WTC11 (cell line): ENCODE results near the gene CBR1. TPM values are rescaled to one million over a fixed set of nuclear protein-coding genes. Genes with fewer than 3 reads are reported as not detected.

Source experiments
- ATAC-seq: fragments of 200-7000 bp; cut with Tn5 transposase; 2 replicates; pipeline ENCODE4 v1.10.0; 2021; ENCODE audit warnings: mild to moderate bottlenecking, moderate library complexity
- CTCF ChIA-PET: fragments of 300-600 bp; sonication (Branson Sonifier 250); formaldehyde crosslinking; loops from one replicate; lab custom pipeline; 2021; ENCODE audit warnings: antibody characterized with exemption; lab: Charles Lee
- POLR2A ChIA-PET: fragments of 350-600 bp; sonication (Branson Sonifier 250); formaldehyde crosslinking; loops from one replicate; lab custom pipeline; 2021; ENCODE audit warnings: antibody characterized with exemption; lab: Charles Lee
- DNase-seq: peaks from one replicate; pipeline ENCODE4 v3.0.0; 2021; ENCODE audit warnings: low spot score
- H3K27ac Mint-ChIP-seq: 2 replicates; pipeline ENCODE4 v1.8.0; 2021; ENCODE audit warnings: mixed read lengths
- H3K27me3 Mint-ChIP-seq: 2 replicates; pipeline ENCODE4 v1.8.0; 2021; ENCODE audit warnings: low read depth, mild to moderate bottlenecking, moderate library complexity, mixed read lengths
- H3K36me3 Mint-ChIP-seq: 2 replicates; pipeline ENCODE4 v1.8.0; 2021; ENCODE audit warnings: mixed read lengths
- H3K4me1 Mint-ChIP-seq: 2 replicates; pipeline ENCODE4 v1.8.0; 2022; ENCODE audit warnings: mixed read lengths
- H3K4me3 Mint-ChIP-seq: 2 replicates; pipeline ENCODE4 v1.8.0; 2021; ENCODE audit warnings: mild to moderate bottlenecking, moderate library complexity, mixed read lengths
- H3K9me3 Mint-ChIP-seq: 2 replicates; pipeline ENCODE4 v1.8.0; 2021; ENCODE audit warnings: mixed read lengths
- CBFB ChIP-seq: sonication (generic); formaldehyde crosslinking; IDR thresholded peaks from 2 replicates; pipeline ENCODE4 v1.8.1; 2022; ENCODE audit warnings: mild to moderate bottlenecking, low read depth, missing genetic modification reagents
- CREM ChIP-seq: sonication (generic); formaldehyde crosslinking; IDR thresholded peaks from 2 replicates; pipeline ENCODE4 v1.8.1; 2022; ENCODE audit warnings: mild to moderate bottlenecking, missing genetic modification reagents, moderate library complexity
- CTCF ChIP-seq: fragments of 200-600 bp; IDR thresholded peaks from 2 replicates; pipeline ENCODE4 v1.8.0; 2022; ENCODE audit warnings: antibody characterized with exemption
- FOXJ3 ChIP-seq: sonication (generic); formaldehyde crosslinking; IDR thresholded peaks from 2 replicates; pipeline ENCODE4 v1.9.0; 2021; ENCODE audit warnings: missing genetic modification reagents, mild to moderate bottlenecking, borderline replicate concordance
- FOXK1 ChIP-seq: sonication (generic); formaldehyde crosslinking; IDR thresholded peaks from 2 replicates; pipeline ENCODE4 v1.8.0; 2022; ENCODE audit warnings: mild to moderate bottlenecking, moderate library complexity, missing genetic modification reagents
- FOXP1 ChIP-seq: sonication (generic); formaldehyde crosslinking; IDR thresholded peaks from 2 replicates; pipeline ENCODE4 v1.8.0; 2022; ENCODE audit warnings: missing genetic modification reagents, mild to moderate bottlenecking, moderate library complexity, borderline replicate concordance
- FOXP4 ChIP-seq: sonication (generic); formaldehyde crosslinking; IDR thresholded peaks from 2 replicates; pipeline ENCODE4 v1.8.0; 2022; ENCODE audit warnings: mild to moderate bottlenecking, missing genetic modification reagents
- GRHL2 ChIP-seq: fragments of 250-450 bp; sonication (Bioruptor Pico); IDR thresholded peaks from 2 replicates; pipeline ENCODE4 v1.8.0; 2022; ENCODE audit warnings: mild to moderate bottlenecking, moderate library complexity; ENCODE audit not compliant: insufficient replicate concordance, severe bottlenecking
- HMGXB4 ChIP-seq: sonication (generic); formaldehyde crosslinking; IDR thresholded peaks from 2 replicates; pipeline ENCODE4 v1.8.1; 2023; ENCODE audit warnings: mild to moderate bottlenecking, moderate library complexity, missing genetic modification reagents
- JAZF1 ChIP-seq: fragments of 250-450 bp; sonication (Bioruptor Pico); IDR thresholded peaks from 2 replicates; pipeline ENCODE4 v1.9.0; 2021; ENCODE audit warnings: moderate library complexity, mild to moderate bottlenecking, inconsistent platforms
- MLX ChIP-seq: sonication (generic); formaldehyde crosslinking; IDR thresholded peaks from 2 replicates; pipeline ENCODE4 v1.8.1; 2023; ENCODE audit warnings: mild to moderate bottlenecking, missing genetic modification reagents, moderate library complexity
- MYBL2 ChIP-seq: sonication (generic); formaldehyde crosslinking; IDR thresholded peaks from 2 replicates; pipeline ENCODE4 v1.8.1; 2023; ENCODE audit warnings: mild to moderate bottlenecking, moderate library complexity, missing genetic modification reagents
- PRRX2 ChIP-seq: fragments of 250-450 bp; sonication (Bioruptor Pico); IDR thresholded peaks from 2 replicates; pipeline ENCODE4 v1.8.0; 2021; ENCODE audit warnings: mild to moderate bottlenecking
- TCF7 ChIP-seq: sonication (generic); formaldehyde crosslinking; IDR thresholded peaks from 2 replicates; pipeline ENCODE4 v1.8.0; 2022; ENCODE audit warnings: mild to moderate bottlenecking, low read depth, missing genetic modification reagents, moderate library complexity
- ZBTB43 ChIP-seq: sonication (generic); formaldehyde crosslinking; IDR thresholded peaks from 2 replicates; pipeline ENCODE4 v1.8.1; 2023; ENCODE audit warnings: mild to moderate bottlenecking, missing genetic modification reagents
- ZMAT4 ChIP-seq: fragments of 250-450 bp; sonication (Bioruptor Pico); IDR thresholded peaks from 2 replicates; pipeline ENCODE4 v1.9.0; 2021; ENCODE audit warnings: mild to moderate bottlenecking
- ZNF232 ChIP-seq: sonication (generic); formaldehyde crosslinking; IDR thresholded peaks from 2 replicates; pipeline ENCODE4 v1.8.0; 2022; ENCODE audit warnings: mild to moderate bottlenecking, missing genetic modification reagents
- ZNF281 ChIP-seq: sonication (generic); formaldehyde crosslinking; IDR thresholded peaks from 2 replicates; pipeline ENCODE4 v1.8.0; 2023; ENCODE audit warnings: mild to moderate bottlenecking, missing genetic modification reagents
- ZNF416 ChIP-seq: fragments of 250-450 bp; sonication (Bioruptor Pico); IDR thresholded peaks from 2 replicates; pipeline ENCODE4 v1.9.0; 2021; ENCODE audit warnings: mild to moderate bottlenecking, inconsistent platforms
- ZNF423 ChIP-seq: fragments of 250-450 bp; sonication (Bioruptor Pico); IDR thresholded peaks from 2 replicates; pipeline ENCODE4 v2.1.2; 2022; ENCODE audit warnings: mild to moderate bottlenecking, moderate library complexity
- ZNF671 ChIP-seq: fragments of 250-450 bp; sonication (Bioruptor Pico); IDR thresholded peaks from 2 replicates; pipeline ENCODE4 v1.8.0; 2021; ENCODE audit warnings: mild to moderate bottlenecking
- ZSCAN18 ChIP-seq: fragments of 250-450 bp; sonication (Bioruptor Pico); IDR thresholded peaks from 2 replicates; pipeline ENCODE4 v2.1.2; 2022; ENCODE audit warnings: mild to moderate bottlenecking, moderate library complexity
- total RNA-seq: library from RNA; stranded (reverse); gene quantifications from 3 replicates; pipeline ENCODE4 v1.2.3, GENCODE V29; 2021

The CBR1 gene
- total RNA-seq, 1 experiment from 2014 or later = 167 TPM

GRCh38 chr21:36053715-36054062 lies 16.1 kb upstream of the CBR1 start:
- H3K4me1 Mint-ChIP-seq = peaks cover 13% of the 10 kb centered on the region
- no peak overlapping the region for H3K4me3 Mint-ChIP-seq
- no peaks in the 10 kb centered on the region for H3K27me3 Mint-ChIP-seq
- 0 out of 2 replicates have a peak overlapping the region, but pooled peaks have one; percentile 70 for H3K27ac Mint-ChIP-seq
- TF ChIP-seq FOXJ3 (CRISPR knock-in tag) (no peak), JAZF1 (CRISPR knock-in tag) (no peak), MYBL2 (CRISPR knock-in tag) (no peak), MLX (no peak), ZNF232 (CRISPR knock-in tag) (no peak), ZBTB43 (CRISPR knock-in tag) (no peak), CBFB (CRISPR knock-in tag) (no peak), ZSCAN18 (CRISPR knock-in tag) (no peak), ZMAT4 (CRISPR knock-in tag) (no peak), ZNF423 (CRISPR knock-in tag) (no peak), FOXP1 (CRISPR knock-in tag) (no peak), CREM (CRISPR knock-in tag) (no peak), ZNF416 (no peak), CTCF (no peak), GRHL2 (CRISPR knock-in tag) (no peak), FOXP4 (CRISPR knock-in tag) (no peak)
- ChIA-PET CTCF (interaction anchor here (0.6 to 1.4 kb wide), 4 partner anchors 42 to 72 kb away, joined by 3 to 6 read pairs (median 4); no protein-coding TSS in a partner anchor), POLR2A (interaction anchor here (0.6 to 1.2 kb wide), 2 partner anchors 27 to 52 kb away, joined by 3 to 6 read pairs; no protein-coding TSS in a partner anchor)
- DNase-seq (no peak), ATAC-seq (no peak)
- no peaks in the 10 kb centered on the region for H3K9me3 Mint-ChIP-seq
- H3K36me3 Mint-ChIP-seq = peaks cover 84% of the 10 kb centered on the region

- H3K27me3 Mint-ChIP-seq = no peaks in the 10 kb centered on the region
- H3K36me3 Mint-ChIP-seq = peaks cover 69% of the 10 kb centered on the region
- no peak overlapping the region for H3K27ac Mint-ChIP-seq
- CTCF ChIA-PET = no interaction called here
- ATAC-seq (no peak), DNase-seq (no peak)
- no peaks in the 10 kb centered on the region for H3K9me3 Mint-ChIP-seq
- POLR2A ChIA-PET = no interaction called here
- H3K4me1 Mint-ChIP-seq = peaks cover 17% of the 10 kb centered on the region
- H3K4me3 Mint-ChIP-seq = no peak overlapping the region
- TF ChIP-seq HMGXB4 (CRISPR knock-in tag) (no peak), FOXK1 (CRISPR knock-in tag) (no peak), PRRX2 (CRISPR knock-in tag) (no peak), TCF7 (no peak), ZNF281 (CRISPR knock-in tag) (no peak), ZNF671 (CRISPR knock-in tag) (no peak), ZNF232 (CRISPR knock-in tag) (no peak)
These were observed 14.3 kb upstream of the CBR1 start for GRCh38 chr21:36055551-36055950.
